Measurements from ENCODE around the gene RANBP17. TPM values are rescaled to one million over a fixed set of nuclear protein-coding genes. Genes with fewer than 3 reads are reported as not detected.

RANBP17 gene
- total and polyA plus RNA-seq, 4 donors, result 18.3 to 95.4 (median 31.6) TPM

GRCh38 chr5:171258737-171259415 lies 397.1 kb downstream of the RANBP17 start:
- no peaks in the 10 kb centered on the region for H3K4me1 ChIP-seq (ENCODE audit: control insufficient read depth, insufficient read depth, low read length)
- DNase-seq (ENCODE audit: low read depth in 4 of 6, low spot score in 6 of 6), result no peak
- no peak overlapping the region for H3K4me3 ChIP-seq (ENCODE audit: low read depth, low read length)
- no peak overlapping the region for H3K27ac ChIP-seq (ENCODE audit: low read depth, low read length)
- WGBS (ENCODE audit: insufficient coverage), result no CpG with 5 or more reads among the region's 1 CpG
- no peaks in the 10 kb centered on the region for H3K27me3 ChIP-seq (ENCODE audit: control insufficient read depth, insufficient read depth, low read length)
- no peaks in the 10 kb centered on the region for H3K36me3 ChIP-seq (ENCODE audit: control insufficient read depth, insufficient read depth, low read length)
- no peaks in the 10 kb centered on the region for H3K9me3 ChIP-seq (ENCODE audit: control insufficient read depth, insufficient read depth, low read length)

GRCh38 chr5:171261361-171261760 lies 399.5 kb downstream of the RANBP17 start:
- H3K9me3 ChIP-seq (ENCODE audit: control insufficient read depth, insufficient read depth, low read length), result no peaks in the 10 kb centered on the region
- no peaks in the 10 kb centered on the region for H3K27me3 ChIP-seq (ENCODE audit: control insufficient read depth, insufficient read depth, low read length)
- DNase-seq (ENCODE audit: low read depth in 4 of 6, low spot score in 6 of 6), result peak in 2 of 6 donors; percentile 2 to 65
- H3K36me3 ChIP-seq (ENCODE audit: control insufficient read depth, insufficient read depth, low read length), result no peaks in the 10 kb centered on the region
- H3K4me1 ChIP-seq (ENCODE audit: control insufficient read depth, insufficient read depth, low read length), result no peaks in the 10 kb centered on the region
- no CpG with 5 or more reads among the region's 1 CpG for WGBS (ENCODE audit: insufficient coverage)
- H3K27ac ChIP-seq (ENCODE audit: low read depth, low read length), result no peak overlapping the region
- H3K4me3 ChIP-seq (ENCODE audit: low read depth, low read length), result no peak overlapping the region

- DNase-seq (ENCODE audit: low read depth in 4 of 6, low spot score in 6 of 6), result no peak
- no peaks in the 10 kb centered on the region for H3K9me3 ChIP-seq (ENCODE audit: control insufficient read depth, insufficient read depth, low read length)
- no peaks in the 10 kb centered on the region for H3K4me1 ChIP-seq (ENCODE audit: control insufficient read depth, insufficient read depth, low read length)
- no peak overlapping the region for H3K27ac ChIP-seq (ENCODE audit: low read depth, low read length)
- H3K27me3 ChIP-seq (ENCODE audit: control insufficient read depth, insufficient read depth, low read length), result no peaks in the 10 kb centered on the region
- no peaks in the 10 kb centered on the region for H3K36me3 ChIP-seq (ENCODE audit: control insufficient read depth, insufficient read depth, low read length)
- 94% methylated on average over 2 of the region's 4 CpGs for WGBS (ENCODE audit: insufficient coverage)
- no peak overlapping the region for H3K4me3 ChIP-seq (ENCODE audit: low read depth, low read length)
Measured at GRCh38 chr5:171261904-171262303, 400.1 kb downstream of the RANBP17 start.

DNA sequence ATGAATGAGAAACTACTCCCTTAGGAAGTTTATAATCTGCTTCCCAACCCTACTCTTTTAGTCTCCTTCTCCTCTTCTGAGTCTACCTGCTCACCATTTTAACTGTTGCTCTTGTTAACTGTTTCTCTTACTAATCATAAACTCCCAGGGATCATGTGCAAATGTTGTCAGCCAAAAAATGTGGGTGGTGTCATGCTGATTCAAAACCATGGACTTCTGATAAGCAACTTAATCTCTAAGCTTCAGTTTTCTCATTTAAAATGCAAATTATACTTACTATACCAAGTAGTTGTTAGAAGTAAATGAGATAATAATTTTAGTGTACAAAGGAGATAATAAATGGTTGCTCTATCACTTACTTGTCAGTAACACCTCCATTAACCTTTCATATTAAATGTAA lies 401.4 kb downstream of the RANBP17 start:
- Histone ChIP-seq H3K4me3 (ENCODE audit: low read depth, low read length) (no peak overlapping the region), H3K36me3 (ENCODE audit: control insufficient read depth, insufficient read depth, low read length) (no peaks in the 10 kb centered on the region), H3K9me3 (ENCODE audit: control insufficient read depth, insufficient read depth, low read length) (no peaks in the 10 kb centered on the region), H3K4me1 (ENCODE audit: control insufficient read depth, insufficient read depth, low read length) (no peaks in the 10 kb centered on the region), H3K27ac (ENCODE audit: low read depth, low read length) (no peak overlapping the region), H3K27me3 (ENCODE audit: control insufficient read depth, insufficient read depth, low read length) (no peaks in the 10 kb centered on the region)
- no peak for DNase-seq (ENCODE audit: low read depth in 4 of 6, low spot score in 6 of 6)

- H3K36me3 ChIP-seq (ENCODE audit: control insufficient read depth, insufficient read depth, low read length), result no peaks in the 10 kb centered on the region
- H3K4me1 ChIP-seq (ENCODE audit: control insufficient read depth, insufficient read depth, low read length), result no peaks in the 10 kb centered on the region
- H3K27me3 ChIP-seq (ENCODE audit: control insufficient read depth, insufficient read depth, low read length), result no peaks in the 10 kb centered on the region
- 90% methylated on average over 2 of the region's 2 CpGs for WGBS (ENCODE audit: insufficient coverage)
- no peak for DNase-seq (ENCODE audit: low read depth in 4 of 6, low spot score in 6 of 6)
- H3K4me3 ChIP-seq (ENCODE audit: low read depth, low read length), result no peak overlapping the region
- H3K27ac ChIP-seq (ENCODE audit: low read depth, low read length), result no peak overlapping the region
- H3K9me3 ChIP-seq (ENCODE audit: control insufficient read depth, insufficient read depth, low read length), result no peaks in the 10 kb centered on the region
Measured at GRCh38 chr5:171264843-171265242, 403.0 kb downstream of the RANBP17 start.

DNA sequence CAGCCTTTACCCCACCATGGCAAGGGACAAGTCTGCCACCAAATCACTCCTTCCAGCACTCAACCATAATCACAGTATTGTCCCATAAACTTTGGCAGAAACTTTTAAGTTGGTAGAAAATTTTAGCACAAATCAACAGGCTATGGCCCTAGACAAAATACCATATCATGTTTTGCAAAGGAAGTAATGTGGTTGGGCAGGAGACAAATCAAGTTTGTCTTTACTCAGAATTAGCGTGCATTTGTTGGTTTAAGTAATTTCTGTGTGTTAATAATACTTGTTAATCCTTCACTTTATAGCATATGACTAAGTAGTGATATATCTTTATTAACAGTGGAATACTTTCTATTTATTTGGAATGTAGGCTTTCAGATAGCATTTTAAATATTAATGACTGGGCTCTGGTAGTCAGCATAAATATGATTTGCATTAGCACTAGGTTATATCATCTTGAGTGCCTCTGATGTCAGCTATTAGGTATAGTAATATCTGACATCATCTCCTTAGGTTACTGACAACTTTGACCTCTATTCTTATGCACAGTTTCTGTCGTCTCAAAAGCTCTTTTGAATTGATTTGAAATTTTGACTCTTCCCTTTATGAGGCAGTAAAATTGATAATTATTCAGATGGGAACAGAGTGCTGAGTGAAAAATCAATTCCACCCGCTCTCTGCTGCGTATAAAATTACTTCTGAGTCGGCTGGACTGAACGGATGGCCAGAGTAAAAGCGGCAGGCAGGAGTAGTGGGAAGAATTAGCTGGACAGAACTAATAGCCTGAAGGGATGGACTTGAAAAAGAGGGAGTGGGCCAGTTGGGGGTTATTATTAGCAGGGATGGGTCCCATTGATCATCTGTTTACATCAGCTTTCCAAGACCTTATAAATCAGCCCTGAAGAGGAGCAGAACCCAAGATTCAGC lies 407.1 kb downstream of the RANBP17 start:
- no peaks in the 10 kb centered on the region for H3K27me3 ChIP-seq (ENCODE audit: control insufficient read depth, insufficient read depth, low read length)
- H3K36me3 ChIP-seq (ENCODE audit: control insufficient read depth, insufficient read depth, low read length), result no peaks in the 10 kb centered on the region
- no peak overlapping the region for H3K4me3 ChIP-seq (ENCODE audit: low read depth, low read length)
- H3K4me1 ChIP-seq (ENCODE audit: control insufficient read depth, insufficient read depth, low read length), result no peaks in the 10 kb centered on the region
- peak in 1 of 6 donors; percentile 74 for DNase-seq (ENCODE audit: low read depth in 4 of 6, low spot score in 6 of 6)
- 58% methylated on average over 5 of the region's 7 CpGs for WGBS (ENCODE audit: insufficient coverage)
- H3K9me3 ChIP-seq (ENCODE audit: control insufficient read depth, insufficient read depth, low read length), result no peaks in the 10 kb centered on the region
- H3K27ac ChIP-seq (ENCODE audit: low read depth, low read length), result no peak overlapping the region

DNA sequence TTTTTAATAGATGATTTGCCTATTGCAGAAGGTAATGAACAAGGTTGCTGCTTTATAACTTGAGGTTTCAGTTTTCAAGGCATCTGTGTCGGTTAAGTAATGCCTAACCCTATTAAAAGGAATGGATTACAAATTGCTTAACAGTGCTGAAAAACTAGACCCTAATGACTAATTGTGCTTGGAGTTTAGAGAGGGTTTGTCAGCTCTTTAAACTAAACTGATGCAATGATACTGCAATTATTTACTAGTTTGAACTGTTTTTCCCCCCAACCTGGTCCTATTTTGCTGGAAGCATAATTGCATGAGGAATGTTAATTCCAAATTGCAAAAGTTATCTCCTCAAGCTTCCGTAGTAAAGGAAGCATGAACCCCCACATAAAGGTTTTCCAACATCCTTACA lies 407.9 kb downstream of the RANBP17 start:
- Histone ChIP-seq H3K27ac (ENCODE audit: low read depth, low read length) (no peak overlapping the region), H3K36me3 (ENCODE audit: control insufficient read depth, insufficient read depth, low read length) (no peaks in the 10 kb centered on the region), H3K4me1 (ENCODE audit: control insufficient read depth, insufficient read depth, low read length) (no peaks in the 10 kb centered on the region), H3K27me3 (ENCODE audit: control insufficient read depth, insufficient read depth, low read length) (no peaks in the 10 kb centered on the region), H3K4me3 (ENCODE audit: low read depth, low read length) (no peak overlapping the region), H3K9me3 (ENCODE audit: control insufficient read depth, insufficient read depth, low read length) (no peaks in the 10 kb centered on the region)
- no CpG with 5 or more reads among the region's 2 CpGs for WGBS (ENCODE audit: insufficient coverage)
- DNase-seq (ENCODE audit: low read depth in 4 of 6, low spot score in 6 of 6), result peak in 1 of 6 donors; percentile 72

DNA sequence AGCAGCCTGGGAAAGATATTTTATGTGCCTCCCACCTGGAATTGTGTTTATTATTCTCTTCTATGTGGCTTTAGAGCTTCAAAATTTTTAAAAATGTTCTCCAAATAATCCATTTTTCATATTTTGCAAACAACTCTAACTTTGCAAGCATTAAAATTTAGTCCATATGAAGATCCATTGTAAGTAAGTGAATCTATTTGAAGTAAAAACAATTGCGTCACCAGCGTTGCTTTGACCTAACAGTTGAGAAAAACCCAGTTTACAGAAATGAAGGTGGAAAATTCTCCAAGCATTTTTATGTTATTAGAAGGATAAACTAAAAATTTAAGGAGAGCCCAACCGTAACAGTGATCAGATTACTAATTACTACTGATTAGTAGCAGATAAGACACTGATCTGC lies 408.3 kb downstream of the RANBP17 start:
- DNase-seq (ENCODE audit: low read depth in 4 of 6, low spot score in 6 of 6), result no peak
- WGBS (ENCODE audit: insufficient coverage), result no CpG with 5 or more reads among the region's 3 CpGs
- H3K27me3 ChIP-seq (ENCODE audit: control insufficient read depth, insufficient read depth, low read length), result no peaks in the 10 kb centered on the region
- H3K36me3 ChIP-seq (ENCODE audit: control insufficient read depth, insufficient read depth, low read length), result no peaks in the 10 kb centered on the region
- H3K4me3 ChIP-seq (ENCODE audit: low read depth, low read length), result no peak overlapping the region
- H3K9me3 ChIP-seq (ENCODE audit: control insufficient read depth, insufficient read depth, low read length), result no peaks in the 10 kb centered on the region
- no peaks in the 10 kb centered on the region for H3K4me1 ChIP-seq (ENCODE audit: control insufficient read depth, insufficient read depth, low read length)
- no peak overlapping the region for H3K27ac ChIP-seq (ENCODE audit: low read depth, low read length)

DNA sequence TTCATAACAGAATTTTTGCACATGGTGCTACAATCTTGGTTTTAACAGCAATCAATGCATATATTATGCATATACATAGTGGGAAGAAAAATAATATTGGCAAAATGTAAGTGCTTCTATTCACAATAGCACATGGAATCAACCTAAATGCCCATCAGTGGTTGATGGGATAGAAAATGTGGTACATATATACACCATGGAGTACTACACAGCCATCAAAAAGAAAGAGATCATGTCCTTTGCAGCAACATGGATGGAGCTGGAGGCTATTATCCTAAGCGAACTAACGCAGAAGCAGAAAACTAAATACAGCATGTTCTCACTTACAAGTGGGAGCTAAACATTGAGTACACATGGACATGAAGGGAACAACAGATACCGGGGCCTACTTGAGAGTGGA lies 410.0 kb downstream of the RANBP17 start:
- no peaks in the 10 kb centered on the region for H3K27me3 ChIP-seq (ENCODE audit: control insufficient read depth, insufficient read depth, low read length)
- H3K27ac ChIP-seq (ENCODE audit: low read depth, low read length), result no peak overlapping the region
- H3K4me1 ChIP-seq (ENCODE audit: control insufficient read depth, insufficient read depth, low read length), result no peaks in the 10 kb centered on the region
- H3K9me3 ChIP-seq (ENCODE audit: control insufficient read depth, insufficient read depth, low read length), result no peaks in the 10 kb centered on the region
- no CpG with 5 or more reads among the region's 3 CpGs for WGBS (ENCODE audit: insufficient coverage)
- no peak for DNase-seq (ENCODE audit: low read depth in 4 of 6, low spot score in 6 of 6)
- H3K36me3 ChIP-seq (ENCODE audit: control insufficient read depth, insufficient read depth, low read length), result no peaks in the 10 kb centered on the region
- no peak overlapping the region for H3K4me3 ChIP-seq (ENCODE audit: low read depth, low read length)
